H9 (cell line): ENCODE data around the gene HAND1. TPM values are rescaled to one million over a fixed set of nuclear protein-coding genes. Genes with fewer than 3 reads are reported as not detected.

Experiments used
- DNase-seq: peaks from one replicate; pipeline ENCODE4 v3.0.0-alpha.2; 2017
- H2AFZ ChIP-seq: one replicate; pipeline ENCODE4 v1.6.1; 2013; ENCODE audit warnings: mild to moderate bottlenecking, low read length, control low read depth, moderate library complexity
- H2AK5ac ChIP-seq: 2 replicates; pipeline ENCODE4 v1.6.1; 2013; ENCODE audit warnings: low read length, control low read depth, mixed read lengths; ENCODE audit not compliant: insufficient read length
- H2BK120ac ChIP-seq: one replicate; pipeline ENCODE4 v1.6.1; 2013; ENCODE audit warnings: low read depth, mild to moderate bottlenecking, low read length, control low read depth, inconsistent platforms; ENCODE audit not compliant: poor library complexity, severe bottlenecking
- H2BK12ac ChIP-seq: 2 replicates; pipeline ENCODE4 v1.6.1; 2013; ENCODE audit warnings: low read length, control low read depth, mixed read lengths, low read depth; ENCODE audit not compliant: insufficient read length
- H2BK15ac ChIP-seq: 2 replicates; pipeline ENCODE4 v1.6.1; 2013; ENCODE audit warnings: low read depth, low read length, control low read depth
- H2BK20ac ChIP-seq: one replicate; pipeline ENCODE4 v1.6.1; 2013; ENCODE audit warnings: low read depth, mild to moderate bottlenecking, low read length, control low read depth, inconsistent platforms; ENCODE audit not compliant: poor library complexity, severe bottlenecking
- H2BK5ac ChIP-seq: 2 replicates; pipeline ENCODE4 v1.6.1; 2013; ENCODE audit warnings: low read length, control low read depth, mixed read lengths; ENCODE audit not compliant: insufficient read length
- H3K14ac ChIP-seq: 2 replicates; pipeline ENCODE4 v1.6.1; 2013; ENCODE audit warnings: low read length, control low read depth; ENCODE audit not compliant: insufficient read depth
- H3K18ac ChIP-seq: 2 replicates; pipeline ENCODE4 v1.6.1; 2013; ENCODE audit warnings: low read depth, mild to moderate bottlenecking, mixed read lengths, low read length, control low read depth; ENCODE audit not compliant: insufficient read length
- H3K23ac ChIP-seq: 2 replicates; pipeline ENCODE4 v1.6.1; 2013; ENCODE audit warnings: low read length, control low read depth, mixed read lengths, low read depth; ENCODE audit not compliant: insufficient read length
- H3K23me2 ChIP-seq: 2 replicates; pipeline ENCODE4 v1.6.1; 2013; ENCODE audit warnings: low read depth, mild to moderate bottlenecking, mixed read lengths, low read length, control low read depth; ENCODE audit not compliant: insufficient read length, poor library complexity, severe bottlenecking
- H3K27ac ChIP-seq: 2 replicates; pipeline ENCODE4 v1.5.1; 2013; ENCODE audit warnings: low read length, control low read depth, mixed read lengths, low read depth; ENCODE audit not compliant: insufficient read length
- H3K27me3 ChIP-seq: 2 replicates; pipeline ENCODE4 v1.6.1; 2013; ENCODE audit warnings: low read length, control low read depth, inconsistent platforms; ENCODE audit not compliant: insufficient read depth
- H3K4ac ChIP-seq: 2 replicates; pipeline ENCODE4 v1.6.1; 2013; ENCODE audit warnings: low read depth, mild to moderate bottlenecking, control low read depth, inconsistent platforms, low read length, moderate library complexity
- H3K4me1 ChIP-seq: 2 replicates; pipeline ENCODE4 v1.6.1; 2013; ENCODE audit warnings: low read length, control low read depth, inconsistent platforms; ENCODE audit not compliant: insufficient read depth
- H3K4me2 ChIP-seq: 2 replicates; pipeline ENCODE4 v1.6.1; 2013; ENCODE audit warnings: low read length, control low read depth, mixed read lengths; ENCODE audit not compliant: insufficient read length, insufficient read depth
- H3K56ac ChIP-seq: 2 replicates; pipeline ENCODE4 v1.6.1; 2013; ENCODE audit warnings: low read depth, mild to moderate bottlenecking, mixed read lengths, low read length, control low read depth; ENCODE audit not compliant: insufficient read length
- H3K79me1 ChIP-seq: 2 replicates; pipeline ENCODE4 v1.6.1; 2013; ENCODE audit warnings: low read depth, mild to moderate bottlenecking, moderate library complexity, low read length, control low read depth, inconsistent platforms; ENCODE audit not compliant: insufficient read depth, poor library complexity, severe bottlenecking
- H3K79me2 ChIP-seq: 2 replicates; pipeline ENCODE4 v1.6.1; 2013; ENCODE audit warnings: low read length, control low read depth, inconsistent platforms; ENCODE audit not compliant: insufficient read depth
- H3K9ac ChIP-seq: 2 replicates; pipeline ENCODE4 v1.6.1; 2013; ENCODE audit warnings: low read length, control low read depth, mixed read lengths; ENCODE audit not compliant: insufficient read length; ENCODE audit errors: extremely low read depth
- H3K9me3 ChIP-seq: one replicate; pipeline ENCODE4 v1.6.1; 2013; ENCODE audit warnings: low read depth, low read length, inconsistent platforms; ENCODE audit not compliant: control insufficient read depth
- H3T11ph ChIP-seq: one replicate; pipeline ENCODE4 v1.6.1; 2013; ENCODE audit warnings: mild to moderate bottlenecking, low read length, control low read depth, inconsistent platforms
- H4K20me1 ChIP-seq: one replicate; pipeline ENCODE4 v1.6.1; 2013; ENCODE audit not compliant: control insufficient read depth, insufficient read length, insufficient read depth
- H4K5ac ChIP-seq: 2 replicates; pipeline ENCODE4 v1.6.1; 2013; ENCODE audit warnings: low read depth, mild to moderate bottlenecking, mixed read lengths, low read length, control low read depth; ENCODE audit not compliant: insufficient read length
- H4K8ac ChIP-seq: replicated peaks from 2 replicates; pipeline ENCODE4 v1.6.1; 2013; ENCODE audit warnings: low read length, control low read depth, mixed read lengths, low read depth; ENCODE audit not compliant: insufficient read length
- H4K91ac ChIP-seq: 2 replicates; pipeline ENCODE4 v1.6.1; 2013; ENCODE audit warnings: low read depth, mild to moderate bottlenecking, moderate library complexity, mixed read lengths, low read length, control low read depth; ENCODE audit not compliant: insufficient read length
- H3K27ac Mint-ChIP-seq, 3 experiments: 2 replicates in 2 of 3; 3 replicates in 1 of 3; pipeline ENCODE4 v1.8.0; 2020 to 2021; ENCODE audit warnings: mixed read lengths in 3 of 3, mild to moderate bottlenecking in 1 of 3, moderate library complexity in 1 of 3
- H3K27me3 Mint-ChIP-seq: 2 replicates; pipeline ENCODE4 v1.8.0; 2021; ENCODE audit warnings: low read depth, mild to moderate bottlenecking, moderate library complexity, mixed read lengths
- H3K36me3 Mint-ChIP-seq, 3 experiments: 2 replicates in 2 of 3; 3 replicates in 1 of 3; pipeline ENCODE4 v1.8.0; 2020 to 2021; ENCODE audit warnings: low read depth in 3 of 3, mixed read lengths in 3 of 3; ENCODE audit not compliant: insufficient read depth in 1 of 3
- H3K4me1 Mint-ChIP-seq, 2 experiments: 2 replicates each; pipeline ENCODE4 v1.8.0; 2020; ENCODE audit warnings: mixed read lengths in 2 of 2
- H3K4me3 Mint-ChIP-seq, 2 experiments: 2 replicates in 1 of 2; 3 replicates in 1 of 2; pipeline ENCODE4 v1.8.0; 2020 to 2021; ENCODE audit warnings: mild to moderate bottlenecking in 2 of 2, mixed read lengths in 2 of 2, moderate library complexity in 1 of 2
- H3K9me3 Mint-ChIP-seq, 2 experiments: 2 replicates in 1 of 2; 3 replicates in 1 of 2; pipeline ENCODE4 v1.8.0; 2020; ENCODE audit warnings: mild to moderate bottlenecking in 2 of 2, mixed read lengths in 2 of 2, moderate library complexity in 1 of 2
- WGBS: extraction: QIAGEN DNeasy Blood & Tissue Kit; methylation state at CpG from one replicate; pipeline ENCODE4 v1.1.7; 2013; ENCODE audit warnings: missing lambda C conversion rate, low lambda C conversion rate, mixed read lengths; ENCODE audit not compliant: insufficient read length; ENCODE audit errors: extremely low coverage; 5-methylcytosine and 5-hydroxymethylcytosine counted together
- total RNA-seq: library from RNA; stranded (reverse); gene quantifications from 2 replicates; pipeline ENCODE4 v1.2.1, GENCODE V29; 2021
- TF ChIP-seq, protein P1 (sequence below): fragments of 200-600 bp; sonication (generic); conservative IDR thresholded peaks from 3 replicates; pipeline ENCODE4 v1.8.0; 2021; ENCODE audit warnings: antibody characterized with exemption, mild to moderate bottlenecking

The HAND1 gene
- total RNA-seq, 1 experiment from 2014 or later, result not detected

DNA sequence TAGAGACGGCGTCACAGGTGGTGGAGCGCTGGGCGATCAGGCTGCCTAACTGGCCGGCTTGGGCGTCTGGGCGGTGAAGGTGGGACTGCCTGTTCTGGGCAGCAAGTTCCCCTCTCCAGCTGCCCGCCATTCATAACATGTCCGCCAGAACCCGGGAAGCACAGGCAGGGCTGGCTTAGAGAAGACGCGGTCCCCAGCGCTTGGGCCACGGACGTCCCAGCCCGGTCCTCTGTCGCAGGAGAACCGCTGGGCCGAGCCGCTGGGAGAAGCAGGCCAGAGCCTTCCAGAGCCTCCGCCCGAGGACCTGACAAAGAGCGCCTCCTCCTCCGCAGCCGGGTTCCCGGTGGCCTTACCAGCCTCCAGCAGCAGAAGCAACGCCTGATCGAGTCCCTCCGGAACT, 15.2 kb upstream of the HAND1 start:
- WGBS, result no CpG with 5 or more reads among the region's 29 CpGs
- Mint-ChIP-seq H3K4me1 (0 out of 4 replicates have a peak, but pooled peaks cover 0 to 6% of the 10 kb centered on the region in 2 experiments), H3K27ac (no peak overlapping the region), H3K27me3 (peaks cover 71% of the 10 kb centered on the region), H3K9me3 (no peaks in the 10 kb centered on the region), H3K36me3 (no peaks in the 10 kb centered on the region), H3K4me3 (0 out of 5 replicates have a peak overlapping the region, but pooled peaks of 1 of the 2 experiments have one; percentile 9)
- H3T11ph ChIP-seq, result no peak overlapping the region
- H3K14ac ChIP-seq, result peak overlapping the region; percentile 40; the same call in 1 of the 2 replicates
- no peaks in the 10 kb centered on the region for H3K79me1 ChIP-seq
- no peak overlapping the region for H4K8ac ChIP-seq
- H4K20me1 ChIP-seq, result no peaks in the 10 kb centered on the region
- no peak overlapping the region for H2BK15ac ChIP-seq
- peak; percentile 73 for DNase-seq
- H2AK5ac ChIP-seq, result no peak overlapping the region
- H3K27me3 ChIP-seq, result no peaks in the 10 kb centered on the region; the same call in 1 of the 2 replicates
- no peak overlapping the region for H4K91ac ChIP-seq
- H3K23me2 ChIP-seq, result peaks cover 2% of the 10 kb centered on the region
- no peak overlapping the region for H3K18ac ChIP-seq
- TF ChIP-seq, protein P1, sequence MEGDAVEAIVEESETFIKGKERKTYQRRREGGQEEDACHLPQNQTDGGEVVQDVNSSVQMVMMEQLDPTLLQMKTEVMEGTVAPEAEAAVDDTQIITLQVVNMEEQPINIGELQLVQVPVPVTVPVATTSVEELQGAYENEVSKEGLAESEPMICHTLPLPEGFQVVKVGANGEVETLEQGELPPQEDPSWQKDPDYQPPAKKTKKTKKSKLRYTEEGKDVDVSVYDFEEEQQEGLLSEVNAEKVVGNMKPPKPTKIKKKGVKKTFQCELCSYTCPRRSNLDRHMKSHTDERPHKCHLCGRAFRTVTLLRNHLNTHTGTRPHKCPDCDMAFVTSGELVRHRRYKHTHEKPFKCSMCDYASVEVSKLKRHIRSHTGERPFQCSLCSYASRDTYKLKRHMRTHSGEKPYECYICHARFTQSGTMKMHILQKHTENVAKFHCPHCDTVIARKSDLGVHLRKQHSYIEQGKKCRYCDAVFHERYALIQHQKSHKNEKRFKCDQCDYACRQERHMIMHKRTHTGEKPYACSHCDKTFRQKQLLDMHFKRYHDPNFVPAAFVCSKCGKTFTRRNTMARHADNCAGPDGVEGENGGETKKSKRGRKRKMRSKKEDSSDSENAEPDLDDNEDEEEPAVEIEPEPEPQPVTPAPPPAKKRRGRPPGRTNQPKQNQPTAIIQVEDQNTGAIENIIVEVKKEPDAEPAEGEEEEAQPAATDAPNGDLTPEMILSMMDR, result no peak
- no peak overlapping the region for H3K9ac ChIP-seq
- H4K5ac ChIP-seq, result no peak overlapping the region
- H3K4ac ChIP-seq, result no peak overlapping the region
- no peak overlapping the region for H2BK12ac ChIP-seq
- no peak overlapping the region for H3K27ac ChIP-seq
- H3K9me3 ChIP-seq, result no peaks in the 10 kb centered on the region
- no peak overlapping the region for H2BK20ac ChIP-seq
- H3K4me1 ChIP-seq, result no peaks in the 10 kb centered on the region
- H2BK5ac ChIP-seq, result no peak overlapping the region
- no peak overlapping the region for H2AFZ ChIP-seq
- H3K4me2 ChIP-seq, result peak overlapping the region; percentile 24
- H2BK120ac ChIP-seq, result no peak overlapping the region
- H3K23ac ChIP-seq, result no peak overlapping the region
- no peak overlapping the region for H3K56ac ChIP-seq
- no peaks in the 10 kb centered on the region for H3K79me2 ChIP-seq
